Smooth muscle cell (in vitro differentiated cells): ENCODE results near the gene MFSD6L. TPM values are rescaled to one million over a fixed set of nuclear protein-coding genes. Genes with fewer than 3 reads are reported as not detected.

Experiments used
- DNase-seq: peaks from one replicate; lab custom pipeline; 2025; ENCODE audit not compliant: unreplicated experiment; lab: John Stamatoyannopoulos, UW
- H2AFZ ChIP-seq: fragments of 200-600 bp; sonication (generic); 2 replicates; pipeline ENCODE4 v1.6.0; 2016; ENCODE audit warnings: antibody characterized with exemption, low read depth, mild to moderate bottlenecking
- H3F3A ChIP-seq: fragments of 200-600 bp; sonication (generic); 2 replicates; pipeline ENCODE4 v1.6.0; 2017; ENCODE audit warnings: antibody characterized with exemption, low read depth
- H3K27ac ChIP-seq: fragments of 200-600 bp; sonication (generic); 2 replicates; pipeline ENCODE4 v1.5.1; 2016; ENCODE audit warnings: low read depth, mild to moderate bottlenecking
- H3K27me3 ChIP-seq: fragments of 200-600 bp; sonication (generic); 2 replicates; pipeline ENCODE4 v1.6.1; 2016; ENCODE audit warnings: low read depth, mild to moderate bottlenecking
- H3K36me3 ChIP-seq: fragments of 200-600 bp; sonication (generic); 2 replicates; pipeline ENCODE4 v1.5.1; 2016; ENCODE audit warnings: low read depth
- H3K4me1 ChIP-seq: fragments of 200-600 bp; sonication (generic); 2 replicates; pipeline ENCODE4 v1.5.1; 2016; ENCODE audit warnings: low read depth
- H3K4me2 ChIP-seq: fragments of 200-600 bp; sonication (generic); 2 replicates; pipeline ENCODE4 v1.6.0; 2016; ENCODE audit warnings: mild to moderate bottlenecking
- H3K4me3 ChIP-seq: fragments of 200-600 bp; sonication (generic); 2 replicates; pipeline ENCODE4 v1.5.1; 2016; ENCODE audit warnings: mild to moderate bottlenecking
- H3K79me2 ChIP-seq: fragments of 200-600 bp; sonication (generic); 2 replicates; pipeline ENCODE4 v1.6.0; 2016; ENCODE audit warnings: low read depth, mild to moderate bottlenecking
- H3K9ac ChIP-seq: fragments of 200-600 bp; sonication (generic); 2 replicates; pipeline ENCODE4 v1.6.0; 2016; ENCODE audit warnings: low read depth
- H3K9me3 ChIP-seq: fragments of 200-600 bp; sonication (generic); replicated peaks from 2 replicates; pipeline ENCODE4 v1.5.1; 2016; ENCODE audit warnings: low read depth
- H4K20me1 ChIP-seq: fragments of 200-600 bp; sonication (generic); 2 replicates; pipeline ENCODE4 v1.6.0; 2016; ENCODE audit warnings: low read depth
- WGBS: methylation state at CpG from one replicate; pipeline ENCODE4 v1.1.7; 2016; ENCODE audit warnings: low lambda C conversion rate; 5-methylcytosine and 5-hydroxymethylcytosine counted together
- polyA plus RNA-seq: library from polyadenylated mRNA; unstranded; fragments of >200 nt; fragmentation: Nextera tagmentation; extraction: Ambion mirVana; gene quantifications from 2 replicates; pipeline ENCODE4 v1.2.1, GENCODE V29; 2016
- total RNA-seq: library from RNA; depleted of rRNA; stranded (reverse); fragments of >200 nt; gene quantifications from 2 replicates; pipeline ENCODE4 v1.2.3, GENCODE V29; 2014
- TF ChIP-seq, protein P1 (sequence below): fragments of 200-600 bp; sonication (generic); IDR thresholded peaks from 2 replicates; pipeline ENCODE4 v1.5.1; 2017; ENCODE audit warnings: borderline replicate concordance, mild to moderate bottlenecking, antibody characterized with exemption; ENCODE audit not compliant: insufficient read depth, poor library complexity, severe bottlenecking

The MFSD6L gene, protein sequence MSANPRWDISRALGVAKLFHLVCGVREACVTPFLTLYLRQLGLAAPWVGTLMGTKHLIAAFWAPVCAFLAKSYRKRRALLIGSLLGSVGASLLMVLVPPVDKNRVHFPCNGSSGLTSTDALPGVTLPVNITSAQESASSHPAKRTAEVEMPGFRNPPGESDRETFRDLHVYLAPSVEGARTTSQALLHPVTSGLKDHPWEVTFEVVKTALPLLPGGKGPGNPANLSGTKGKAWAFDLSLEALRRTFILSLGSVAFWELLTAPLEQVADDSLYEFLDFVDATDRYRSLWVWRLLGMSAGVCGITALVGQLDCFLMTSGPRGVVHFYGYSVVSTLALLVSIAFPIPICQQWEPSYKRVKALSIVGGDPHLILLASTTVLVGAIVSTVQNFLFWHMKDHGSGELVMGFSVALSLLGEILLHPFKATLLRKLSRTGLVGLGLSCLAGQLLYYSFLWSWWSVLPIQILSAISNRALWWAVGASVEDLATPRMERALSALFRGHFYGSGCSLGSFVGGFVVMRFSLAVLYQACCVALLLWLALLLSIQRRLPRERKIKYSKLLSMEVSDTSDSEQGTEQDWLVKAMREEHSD
- total RNA-seq: 0.13 and 0.49 TPM in 2 replicates
- 0.41 TPM in 1 of 2 replicates, not detected in the other for polyA plus RNA-seq

DNA sequence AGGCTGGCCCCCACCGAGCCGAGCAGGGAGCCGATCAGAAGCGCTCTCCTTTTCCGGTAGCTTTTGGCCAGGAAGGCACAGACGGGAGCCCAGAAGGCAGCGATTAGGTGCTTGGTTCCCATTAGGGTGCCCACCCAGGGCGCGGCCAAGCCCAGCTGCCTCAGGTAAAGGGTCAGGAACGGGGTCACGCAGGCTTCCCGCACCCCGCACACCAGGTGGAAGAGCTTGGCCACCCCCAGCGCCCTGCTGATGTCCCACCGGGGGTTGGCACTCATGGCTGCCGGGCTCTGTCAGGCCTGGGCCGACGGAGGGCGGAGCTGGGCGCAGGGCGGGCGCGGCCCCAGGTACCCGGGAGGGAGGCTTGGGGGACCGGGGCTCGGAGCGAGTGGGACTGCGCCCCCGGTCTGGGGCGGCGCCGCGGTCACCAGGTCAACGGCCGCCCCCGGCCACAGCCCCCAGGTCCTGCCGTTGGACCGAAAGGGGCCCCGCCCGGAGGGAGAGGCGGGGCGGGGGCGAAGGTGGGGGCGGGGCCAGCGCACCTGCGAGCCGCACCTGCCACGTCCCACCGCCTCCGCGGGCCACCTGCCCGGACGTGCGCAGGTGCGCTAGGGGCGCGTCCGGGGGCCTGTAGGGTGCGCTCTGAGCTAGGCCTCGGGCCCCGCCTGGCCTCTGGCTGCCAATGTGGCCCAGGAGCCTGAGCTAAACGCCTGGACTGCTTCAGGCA is at the start of gene MFSD6L:
TSS of gene MFSD6L (minus strand) at position 520 of the 724 bp plus-strand sequence. CDS start at position 275, 245 bp downstream.
- no peaks in the 10 kb centered on the region for H3F3A ChIP-seq
- TF ChIP-seq, protein P1, sequence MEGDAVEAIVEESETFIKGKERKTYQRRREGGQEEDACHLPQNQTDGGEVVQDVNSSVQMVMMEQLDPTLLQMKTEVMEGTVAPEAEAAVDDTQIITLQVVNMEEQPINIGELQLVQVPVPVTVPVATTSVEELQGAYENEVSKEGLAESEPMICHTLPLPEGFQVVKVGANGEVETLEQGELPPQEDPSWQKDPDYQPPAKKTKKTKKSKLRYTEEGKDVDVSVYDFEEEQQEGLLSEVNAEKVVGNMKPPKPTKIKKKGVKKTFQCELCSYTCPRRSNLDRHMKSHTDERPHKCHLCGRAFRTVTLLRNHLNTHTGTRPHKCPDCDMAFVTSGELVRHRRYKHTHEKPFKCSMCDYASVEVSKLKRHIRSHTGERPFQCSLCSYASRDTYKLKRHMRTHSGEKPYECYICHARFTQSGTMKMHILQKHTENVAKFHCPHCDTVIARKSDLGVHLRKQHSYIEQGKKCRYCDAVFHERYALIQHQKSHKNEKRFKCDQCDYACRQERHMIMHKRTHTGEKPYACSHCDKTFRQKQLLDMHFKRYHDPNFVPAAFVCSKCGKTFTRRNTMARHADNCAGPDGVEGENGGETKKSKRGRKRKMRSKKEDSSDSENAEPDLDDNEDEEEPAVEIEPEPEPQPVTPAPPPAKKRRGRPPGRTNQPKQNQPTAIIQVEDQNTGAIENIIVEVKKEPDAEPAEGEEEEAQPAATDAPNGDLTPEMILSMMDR: no peak
- no peaks in the 10 kb centered on the region for H3K4me1 ChIP-seq
- WGBS: 6% methylated on average over 41 of the region's 62 CpGs
- H3K4me3 ChIP-seq: peak within 1 kb of the TSS; percentile 38
- no peak within 1 kb of the TSS for H3K27ac ChIP-seq
- H4K20me1 ChIP-seq: no peaks in the 10 kb centered on the region
- peaks cover 36% of the 10 kb centered on the region for H3K27me3 ChIP-seq
- no peak within 1 kb of the TSS for H2AFZ ChIP-seq
- no peaks in the 10 kb centered on the region for H3K9me3 ChIP-seq
- H3K79me2 ChIP-seq: no peaks in the 10 kb centered on the region
- H3K9ac ChIP-seq: no peak within 1 kb of the TSS
- no peaks in the 10 kb centered on the region for H3K36me3 ChIP-seq
- H3K4me2 ChIP-seq: peak within 1 kb of the TSS; percentile 76
- no peak for DNase-seq

DNA sequence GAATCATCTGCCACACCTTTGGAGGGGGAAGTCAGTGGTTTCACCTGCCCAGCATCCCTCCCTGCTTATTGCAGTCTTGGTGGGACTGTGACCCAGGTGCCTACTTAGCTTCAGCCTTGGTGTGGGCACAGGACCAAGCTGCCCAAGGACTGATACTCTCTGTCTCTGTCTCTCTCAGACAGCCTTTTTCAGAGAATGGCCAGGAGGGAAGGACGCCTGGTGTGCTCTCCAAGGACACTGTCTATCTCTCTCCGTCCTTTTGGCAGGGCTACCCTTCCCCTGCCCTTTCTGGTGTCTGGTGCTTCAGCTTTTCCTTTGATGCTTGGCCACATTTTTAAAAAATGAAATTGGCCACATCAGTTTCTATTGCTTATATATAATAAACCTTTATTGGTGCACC is 48.7 kb upstream of the MFSD6L start:
- H3K9me3 ChIP-seq: no peaks in the 10 kb centered on the region
- H3K27ac ChIP-seq: no peak overlapping the region
- no peak overlapping the region for H2AFZ ChIP-seq
- DNase-seq: no peak
- no peaks in the 10 kb centered on the region for H3K4me1 ChIP-seq
- H3K36me3 ChIP-seq: no peaks in the 10 kb centered on the region
- peaks cover 7% of the 10 kb centered on the region for H3F3A ChIP-seq
- H3K27me3 ChIP-seq: no peaks in the 10 kb centered on the region
- no peak overlapping the region for H3K4me3 ChIP-seq
- TF ChIP-seq, protein P1: no peak
- H3K79me2 ChIP-seq: no peaks in the 10 kb centered on the region
- no peak overlapping the region for H3K4me2 ChIP-seq
- no peak overlapping the region for H3K9ac ChIP-seq
- no peaks in the 10 kb centered on the region for H4K20me1 ChIP-seq
- 91% methylated on average over 2 of the region's 2 CpGs for WGBS

DNA sequence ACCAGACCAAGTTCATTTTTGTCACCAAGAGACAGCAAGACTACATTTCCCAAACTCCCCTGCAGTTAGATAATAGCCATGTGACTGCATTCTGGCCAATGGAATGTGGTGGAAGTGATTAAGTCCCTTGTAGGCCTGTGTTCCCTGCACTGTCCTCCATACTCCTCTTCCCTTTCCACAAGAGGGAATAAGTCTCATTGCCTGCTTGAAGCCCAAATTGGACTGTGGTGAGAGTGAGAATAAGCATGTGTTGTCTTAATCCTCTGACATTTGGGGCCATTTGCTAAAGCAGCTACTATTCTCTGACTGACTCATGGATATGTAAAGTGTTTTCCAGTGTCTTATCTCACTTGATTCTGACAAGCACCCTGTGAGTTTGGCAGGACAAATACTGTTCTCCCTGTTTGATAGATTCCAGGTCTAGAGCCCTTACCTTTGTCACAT is 47.6 kb upstream of the MFSD6L start:
- Histone ChIP-seq H3F3A (peaks cover 7% of the 10 kb centered on the region), H3K4me3 (no peak overlapping the region), H3K27ac (no peak overlapping the region), H3K9ac (no peak overlapping the region), H3K27me3 (no peaks in the 10 kb centered on the region), H3K79me2 (no peaks in the 10 kb centered on the region), H3K4me1 (no peaks in the 10 kb centered on the region), H2AFZ (peak overlapping the region; percentile 83), H3K36me3 (no peaks in the 10 kb centered on the region), H3K9me3 (no peaks in the 10 kb centered on the region), H4K20me1 (no peaks in the 10 kb centered on the region), H3K4me2 (no peak overlapping the region)
- TF ChIP-seq, protein P1: no peak
- no peak for DNase-seq
